Activated gamma-delta T cell treated with Interleukin-2 at 50 U/mL for 16 hours (primary cell): Measurements from ENCODE around the gene EPN3.

ENCODE experiments used
- DNase-seq: peaks from one replicate; pipeline ENCODE4 v3.0.0-alpha.2; 2020

Gene EPN3

GRCh38 chr17:50536683-50537646 is 4.4 kb downstream of the EPN3 start:
- no peak for DNase-seq

DNA sequence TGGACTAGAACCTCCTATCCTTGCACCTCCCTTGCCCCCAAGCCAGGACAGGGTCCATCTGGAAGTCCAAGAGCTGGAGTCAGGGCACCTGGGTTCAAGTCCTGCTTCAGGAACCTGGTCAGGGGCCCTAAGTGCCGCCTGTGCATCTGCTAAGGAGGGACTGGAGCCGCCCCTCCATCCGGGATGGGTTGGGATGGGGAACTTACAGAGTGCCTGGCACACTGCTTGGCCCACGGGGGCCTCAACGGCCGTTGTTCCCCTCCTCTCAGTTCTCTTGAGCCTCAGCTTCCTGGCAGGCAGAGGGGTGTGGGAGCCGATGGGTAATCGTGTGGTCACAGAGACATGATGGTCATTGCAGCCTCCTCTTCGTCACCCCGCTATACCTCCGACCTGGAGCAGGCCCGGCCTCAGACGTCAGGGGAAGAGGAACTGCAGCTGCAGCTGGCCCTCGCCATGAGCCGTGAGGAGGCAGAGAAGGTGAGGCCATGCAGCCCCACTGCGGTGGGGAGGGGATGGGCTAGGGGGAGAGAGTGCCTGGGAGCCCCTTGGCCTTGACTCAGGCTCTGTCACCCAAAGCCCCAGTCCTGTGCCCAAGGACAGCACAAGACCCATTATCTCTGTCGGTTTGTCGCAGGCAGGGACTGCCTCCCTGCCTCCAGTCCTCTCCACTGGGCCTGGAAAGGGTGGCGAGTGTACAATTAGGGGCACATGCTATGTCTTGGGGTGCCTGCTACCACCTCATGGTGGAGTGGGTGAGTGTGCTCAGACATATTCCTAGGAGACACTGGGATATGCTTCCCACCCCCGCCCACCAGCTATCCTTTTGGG is 5.4 kb downstream of the EPN3 start:
- no peak for DNase-seq

GRCh38 chr17:50538549-50539410 is 6.2 kb downstream of the EPN3 start:
- no peak for DNase-seq

DNA sequence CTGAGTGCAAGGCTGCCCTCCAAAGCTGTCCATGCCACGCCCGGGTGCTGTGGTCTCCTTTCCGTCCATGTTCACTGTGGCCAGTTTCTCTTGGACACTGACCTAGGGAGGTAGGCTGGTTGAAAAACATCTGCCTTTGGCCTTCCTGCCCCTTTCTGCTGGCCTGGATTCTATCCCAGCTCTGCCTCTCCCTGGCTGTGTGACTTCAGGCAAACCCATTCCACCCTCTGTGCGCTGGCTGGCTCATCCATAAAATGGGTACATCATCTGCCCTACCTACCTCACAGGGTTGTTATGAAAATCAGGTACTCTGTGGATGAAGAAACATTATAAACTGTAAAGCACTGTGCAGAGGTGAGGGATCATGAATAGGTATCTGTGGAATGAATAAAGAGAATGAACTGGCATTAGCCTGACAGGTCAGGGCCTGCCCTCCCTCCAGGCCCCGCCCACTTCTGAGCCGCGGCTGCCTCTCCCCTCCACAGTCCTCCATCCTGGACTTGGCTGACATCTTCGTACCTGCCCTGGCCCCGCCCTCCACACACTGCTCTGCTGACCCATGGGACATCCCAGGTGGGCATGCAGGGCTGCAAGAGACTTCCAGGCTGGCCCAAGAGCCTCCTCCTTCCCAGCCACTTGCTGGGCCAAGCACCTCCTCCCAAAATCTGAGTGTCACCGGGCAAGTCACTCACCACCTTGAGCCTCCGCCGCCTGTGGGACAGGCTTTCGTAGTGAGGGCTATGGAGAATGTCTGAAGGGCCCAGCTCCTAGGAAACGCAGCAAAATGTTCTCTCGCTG is 7.4 kb downstream of the EPN3 start:
- no peak for DNase-seq

GRCh38 chr17:50540560-50541401 is 8.2 kb downstream of the EPN3 start:
- DNase-seq, result no peak

DNA sequence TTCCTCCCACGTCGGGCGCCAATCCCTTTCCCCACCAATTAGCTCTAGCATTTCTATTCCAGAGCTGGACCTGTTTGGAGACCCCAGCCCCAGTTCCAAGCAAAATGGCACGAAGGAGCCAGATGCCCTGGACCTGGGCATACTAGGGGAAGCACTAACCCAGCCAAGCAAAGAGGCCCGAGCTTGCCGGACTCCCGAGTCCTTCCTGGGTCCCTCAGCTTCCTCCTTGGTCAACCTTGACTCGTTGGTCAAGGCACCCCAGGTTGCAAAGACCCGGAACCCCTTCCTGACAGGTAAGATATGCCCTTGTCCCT is 8.8 kb downstream of the EPN3 start:
- no peak for DNase-seq

DNA sequence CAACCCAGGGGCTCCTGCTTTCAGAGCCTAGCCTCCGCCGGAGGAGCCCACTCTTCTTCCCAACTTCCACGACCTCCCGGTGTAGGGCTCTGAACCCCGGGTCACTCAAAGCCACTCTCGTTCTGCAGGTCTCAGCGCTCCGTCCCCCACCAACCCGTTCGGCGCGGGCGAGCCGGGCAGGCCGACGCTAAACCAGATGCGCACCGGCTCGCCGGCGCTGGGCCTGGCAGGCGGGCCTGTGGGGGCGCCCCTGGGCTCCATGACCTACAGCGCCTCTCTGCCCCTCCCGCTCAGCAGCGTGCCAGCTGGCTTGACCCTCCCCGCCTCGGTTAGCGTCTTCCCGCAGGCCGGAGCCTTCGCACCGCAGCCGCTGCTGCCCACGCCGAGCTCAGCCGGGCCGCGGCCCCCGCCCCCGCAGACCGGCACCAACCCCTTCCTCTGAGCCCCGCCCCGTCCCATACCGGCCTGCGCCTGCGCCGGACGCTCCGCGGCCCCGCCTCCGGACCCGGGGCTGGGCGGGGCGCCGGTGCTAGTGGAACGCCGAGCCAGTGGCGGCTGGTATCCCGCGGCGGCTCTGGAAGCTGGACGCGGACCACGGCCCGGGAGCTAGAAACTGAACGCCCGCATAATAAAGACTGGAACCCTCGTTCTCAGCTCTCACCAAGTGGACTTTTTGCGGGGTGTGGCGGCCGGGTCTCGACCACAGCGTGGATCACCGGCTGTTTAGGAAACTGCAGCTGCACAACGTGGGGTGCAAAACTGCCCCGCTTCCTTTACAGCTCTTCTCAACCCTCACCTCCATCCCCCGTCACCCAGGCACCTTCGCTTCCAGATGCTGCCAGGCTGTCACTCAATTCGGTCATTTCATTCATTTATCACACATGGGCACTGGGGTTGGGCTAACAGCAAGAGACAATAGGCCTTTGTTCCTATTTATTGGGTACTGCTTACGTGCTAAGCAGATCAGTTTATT is 9.5 kb downstream of the EPN3 start:
- DNase-seq, result peak; percentile 77

- DNase-seq, result no peak
These were observed 10.6 kb downstream of the EPN3 start for GRCh38 chr17:50542795-50543774.

- no peak for DNase-seq
These were observed 12.0 kb downstream of the EPN3 start for GRCh38 chr17:50544516-50544915.

DNA sequence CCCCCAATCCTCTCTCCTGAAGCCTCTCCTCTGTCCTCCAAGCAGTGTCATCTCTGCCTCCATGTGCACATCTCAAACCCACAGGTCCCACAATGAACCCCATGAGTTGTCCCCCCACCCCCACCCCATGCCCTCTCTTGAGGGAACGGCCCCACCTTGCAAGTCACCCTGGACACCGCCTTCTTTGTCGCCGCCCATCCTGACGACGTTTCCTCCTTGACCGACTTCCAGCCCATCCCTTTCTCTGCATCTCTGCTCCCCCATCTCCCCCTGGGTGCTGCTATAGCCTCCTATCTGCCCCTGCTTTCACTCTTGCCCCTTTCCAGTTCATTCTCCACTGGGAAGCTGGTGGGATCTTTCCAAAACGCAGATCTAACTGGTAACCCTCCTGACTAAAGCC is 12.8 kb downstream of the EPN3 start:
- DNase-seq, result no peak

GRCh38 chr17:50546701-50547034 is 14.1 kb downstream of the EPN3 start:
- DNase-seq, result no peak

GRCh38 chr17:50547035-50547735 is 14.7 kb downstream of the EPN3 start, which contains the start of gene SPATA20:
Gene SPATA20, plus strand, starts transcription at chr17:50547174. Its CDS starts 35 bp downstream, at chr17:50547209.
- peak; percentile 81 for DNase-seq

DNA sequence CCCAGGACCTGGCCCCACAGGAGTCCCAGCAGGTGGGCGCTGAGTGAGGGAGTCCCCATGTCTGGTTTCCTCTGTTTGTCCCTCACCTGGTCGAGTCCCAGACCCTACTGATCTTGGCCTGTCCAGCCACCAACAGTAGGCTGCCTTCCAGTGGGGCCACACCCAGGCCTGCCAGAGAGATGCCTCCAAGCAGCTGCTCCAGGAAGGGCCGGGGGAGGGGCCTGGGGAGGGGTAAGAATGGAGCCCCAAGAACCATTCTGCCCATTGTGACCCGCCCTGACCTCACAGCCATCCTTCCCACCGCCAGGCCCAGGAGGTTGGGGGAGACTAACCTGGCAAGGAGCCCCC is 15.2 kb downstream of the EPN3 start:
- DNase-seq, result no peak

GRCh38 chr17:50548831-50549230 is 16.3 kb downstream of the EPN3 start:
- no peak for DNase-seq

GRCh38 chr17:50549256-50549941 is 16.9 kb downstream of the EPN3 start:
- no peak for DNase-seq

GRCh38 chr17:50549969-50550368 is 17.4 kb downstream of the EPN3 start:
- DNase-seq, result no peak

- no peak for DNase-seq
These were observed 18.3 kb downstream of the EPN3 start for GRCh38 chr17:50550661-50551432.
